Skeletal muscle satellite cell (primary cell): ENCODE data around the gene COX19.
"Not testable (repeated sequence)": the region's sequence is repeated elsewhere in the genome, so short reads cannot be mapped to it uniquely, and the experiment has no call there.

ENCODE experiments used
- H3K27me3 ChIP-seq: 2 replicates; pipeline ENCODE4 v1.7.0; 2013; ENCODE audit warnings: low read length; ENCODE audit not compliant: control insufficient read depth, insufficient read depth
- H3K36me3 ChIP-seq: 2 replicates; pipeline ENCODE4 v1.7.0; 2013; ENCODE audit warnings: mild to moderate bottlenecking, control low read depth, low read length; ENCODE audit not compliant: insufficient read depth
- H3K4me1 ChIP-seq: 2 replicates; pipeline ENCODE4 v1.7.0; 2013; ENCODE audit warnings: low read length; ENCODE audit not compliant: control insufficient read depth, insufficient read depth
- H3K4me2 ChIP-seq: 2 replicates; pipeline ENCODE4 v1.7.0; 2013; ENCODE audit warnings: mild to moderate bottlenecking, low read length
- H3K4me3 ChIP-seq: 2 replicates; pipeline ENCODE4 v1.7.0; 2013; ENCODE audit warnings: low read length
- H3K9ac ChIP-seq: 2 replicates; pipeline ENCODE4 v1.7.0; 2013; ENCODE audit warnings: mild to moderate bottlenecking, low read depth, low read length, moderate library complexity
- H3K9me3 ChIP-seq: replicated peaks from 2 replicates; pipeline ENCODE4 v1.7.0; 2013; ENCODE audit warnings: mild to moderate bottlenecking, control low read depth, low read length

Gene COX19

DNA sequence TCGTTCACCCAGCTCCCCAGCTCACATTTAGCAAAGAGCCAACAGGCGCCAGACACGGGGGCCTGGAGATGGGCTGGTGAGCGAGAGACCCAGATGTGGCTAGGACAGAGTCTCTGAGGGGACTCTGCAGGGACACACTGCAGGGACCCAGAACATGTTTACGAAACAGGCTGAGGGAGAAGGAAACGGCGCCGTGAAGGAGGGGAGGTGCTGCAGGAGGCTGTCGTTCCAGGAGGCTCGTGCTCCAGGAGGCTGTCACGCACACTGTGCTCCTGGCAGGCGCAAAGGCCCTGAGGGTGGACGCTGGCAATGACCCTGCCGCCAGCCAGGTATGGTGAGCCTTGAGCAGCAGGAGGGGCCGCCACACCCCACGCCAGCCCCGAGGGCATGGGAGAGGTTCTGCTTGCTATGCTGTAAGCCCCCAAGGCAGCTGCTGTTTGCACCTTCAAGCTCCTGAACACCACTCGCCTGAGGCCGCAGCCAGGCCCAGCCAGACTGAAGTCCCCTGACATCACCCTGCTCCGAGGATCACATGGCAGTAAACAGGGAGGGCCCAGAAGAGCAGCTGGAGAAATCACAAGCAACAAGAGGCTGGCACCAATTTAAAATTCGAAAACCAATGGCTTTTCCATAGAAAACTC, 48.2 kb downstream of the COX19 start:
- Histone ChIP-seq H3K9me3 (no peaks in the 10 kb centered on the region), H3K4me1 (peaks cover 29% of the 10 kb centered on the region), H3K36me3 (no peaks in the 10 kb centered on the region), H3K27me3 (peaks cover 5% of the 10 kb centered on the region), H3K9ac (no peak overlapping the region), H3K4me3 (no peak overlapping the region), H3K4me2 (no peak overlapping the region)

DNA sequence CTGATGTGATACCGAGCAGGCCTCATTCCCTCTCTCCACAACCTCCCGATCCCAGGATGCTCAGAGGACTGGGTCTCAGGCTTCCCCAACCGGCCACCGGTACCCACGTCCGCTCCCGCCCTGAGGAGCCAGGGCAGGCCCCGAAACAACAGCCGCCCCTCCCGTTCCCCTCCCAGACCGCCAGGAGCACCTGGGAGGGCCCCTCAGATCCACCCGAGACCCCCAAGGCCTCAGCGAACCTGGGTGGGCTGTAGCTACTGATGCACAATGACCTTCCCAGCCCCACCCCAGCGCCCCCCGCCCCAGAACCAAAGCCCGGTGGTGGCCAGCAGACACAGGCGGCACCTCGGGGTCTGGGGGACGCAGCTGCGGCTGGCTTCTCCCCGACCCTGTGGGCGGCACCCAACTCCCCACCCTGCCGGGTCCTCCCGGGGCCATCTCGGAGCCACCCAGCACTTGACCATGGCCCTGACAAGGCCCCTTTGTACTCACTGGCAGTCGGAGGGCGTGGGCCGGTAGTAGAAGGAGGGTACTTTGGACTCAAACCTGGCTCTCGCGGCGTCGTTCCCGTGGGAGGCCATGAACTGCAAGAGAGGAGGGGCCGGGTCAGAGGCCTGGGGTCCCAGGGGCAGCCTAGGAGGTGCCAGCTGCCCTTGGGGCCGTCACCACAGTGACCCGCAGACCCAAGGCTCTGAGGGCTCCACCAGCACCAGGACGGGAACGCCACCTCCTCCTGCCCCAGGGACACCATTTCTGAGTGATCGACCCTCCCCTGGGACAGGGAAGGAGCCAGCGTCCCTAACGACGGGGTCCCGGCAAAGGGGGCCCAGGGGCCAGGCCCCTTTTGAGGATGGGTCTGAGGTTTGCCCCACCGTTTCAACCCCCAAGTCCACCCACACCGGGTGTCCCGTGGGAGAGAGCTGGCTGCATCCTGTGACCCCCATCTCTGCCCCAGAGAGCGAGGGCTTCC, 49.0 kb downstream of the COX19 start:
- H3K9me3 ChIP-seq = no peaks in the 10 kb centered on the region
- H3K4me1 ChIP-seq = peaks cover 29% of the 10 kb centered on the region
- no peak overlapping the region for H3K9ac ChIP-seq
- no peak overlapping the region for H3K4me2 ChIP-seq
- H3K4me3 ChIP-seq = no peak overlapping the region
- no peaks in the 10 kb centered on the region for H3K36me3 ChIP-seq
- H3K27me3 ChIP-seq = peaks cover 4% of the 10 kb centered on the region

DNA sequence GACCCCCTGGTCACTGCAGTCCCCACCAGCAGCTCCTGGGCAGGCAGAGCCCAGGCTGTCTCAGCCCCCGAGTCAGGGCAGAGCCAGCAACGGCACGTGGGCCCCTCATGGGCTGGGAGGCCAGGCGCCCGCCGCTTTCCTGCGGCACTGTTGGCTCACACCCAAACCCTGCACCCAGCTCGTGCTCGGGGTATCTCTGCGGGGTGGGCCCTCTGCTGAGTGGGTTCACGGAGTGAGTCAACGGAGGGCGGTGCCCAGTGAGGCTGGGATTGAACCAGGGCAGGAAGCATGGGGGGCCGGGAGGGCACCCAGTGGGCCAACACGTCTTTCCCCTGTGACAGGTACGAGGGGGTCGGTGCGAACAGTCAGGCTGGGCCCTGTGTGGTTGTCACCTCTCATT, 49.7 kb downstream of the COX19 start:
- Histone ChIP-seq H3K4me1 (peaks cover 29% of the 10 kb centered on the region), H3K27me3 (no peaks in the 10 kb centered on the region), H3K9ac (no peak overlapping the region), H3K36me3 (no peaks in the 10 kb centered on the region), H3K4me2 (no peak overlapping the region), H3K4me3 (no peak overlapping the region), H3K9me3 (no peaks in the 10 kb centered on the region)

DNA sequence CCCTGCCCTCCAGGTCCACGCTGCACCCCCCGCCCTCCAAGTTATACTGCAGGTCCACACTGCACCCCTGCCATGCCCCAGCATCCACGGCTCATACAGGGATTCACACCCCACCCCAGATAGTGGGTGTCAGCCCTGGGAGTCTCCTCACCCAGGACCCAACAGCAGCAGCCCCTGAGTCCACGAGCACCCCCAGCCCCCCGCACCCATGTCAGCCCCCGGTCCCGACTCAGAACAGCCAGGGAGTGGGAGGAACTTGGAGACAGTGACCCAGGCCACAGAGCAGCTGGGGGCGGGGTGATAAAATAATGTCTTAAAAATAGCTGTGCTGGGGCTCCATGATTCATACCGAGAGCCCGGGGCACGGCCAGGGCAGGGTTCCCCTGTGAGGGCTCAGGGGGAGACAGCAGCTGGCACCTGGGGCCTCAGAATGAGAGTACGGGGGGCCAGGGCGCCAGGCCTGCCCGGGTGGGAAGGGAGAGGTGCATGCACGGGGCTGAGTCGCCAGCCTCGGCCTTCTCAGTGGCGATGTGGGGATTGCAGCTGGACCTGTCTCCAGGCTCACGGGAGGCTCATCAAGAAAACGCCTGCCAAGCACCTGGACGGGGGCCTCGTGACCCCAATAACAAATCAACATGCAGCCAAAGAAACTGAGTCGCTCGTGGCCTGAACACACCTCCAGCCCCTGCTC, 50.7 kb downstream of the COX19 start:
- H3K27me3 ChIP-seq = no peaks in the 10 kb centered on the region
- H3K9me3 ChIP-seq = no peaks in the 10 kb centered on the region
- no peak overlapping the region for H3K9ac ChIP-seq
- no peak overlapping the region for H3K4me3 ChIP-seq
- H3K4me2 ChIP-seq = peak overlapping the region; percentile 24
- no peaks in the 10 kb centered on the region for H3K36me3 ChIP-seq
- peaks cover 29% of the 10 kb centered on the region for H3K4me1 ChIP-seq

DNA sequence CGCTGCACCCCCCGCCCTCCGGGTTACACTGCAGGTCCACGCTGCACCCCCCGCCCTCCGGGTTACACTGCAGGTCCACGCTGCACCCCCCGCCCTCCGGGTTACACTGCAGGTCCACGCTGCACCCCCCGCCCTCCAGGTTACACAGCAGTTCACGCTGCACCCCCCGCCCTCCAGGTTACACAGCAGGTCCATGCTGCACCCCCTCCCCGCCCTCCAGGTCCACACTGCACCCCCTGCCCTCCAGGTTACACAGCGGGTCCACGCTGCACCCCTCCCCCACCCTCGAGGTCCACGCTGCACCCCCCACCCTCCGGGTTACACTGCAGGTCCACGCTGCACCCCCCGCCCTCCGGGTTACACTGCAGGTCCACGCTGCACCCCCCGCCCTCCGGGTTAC, 51.3 kb downstream of the COX19 start:
- H3K4me3 ChIP-seq = not testable (repeated sequence)

DNA sequence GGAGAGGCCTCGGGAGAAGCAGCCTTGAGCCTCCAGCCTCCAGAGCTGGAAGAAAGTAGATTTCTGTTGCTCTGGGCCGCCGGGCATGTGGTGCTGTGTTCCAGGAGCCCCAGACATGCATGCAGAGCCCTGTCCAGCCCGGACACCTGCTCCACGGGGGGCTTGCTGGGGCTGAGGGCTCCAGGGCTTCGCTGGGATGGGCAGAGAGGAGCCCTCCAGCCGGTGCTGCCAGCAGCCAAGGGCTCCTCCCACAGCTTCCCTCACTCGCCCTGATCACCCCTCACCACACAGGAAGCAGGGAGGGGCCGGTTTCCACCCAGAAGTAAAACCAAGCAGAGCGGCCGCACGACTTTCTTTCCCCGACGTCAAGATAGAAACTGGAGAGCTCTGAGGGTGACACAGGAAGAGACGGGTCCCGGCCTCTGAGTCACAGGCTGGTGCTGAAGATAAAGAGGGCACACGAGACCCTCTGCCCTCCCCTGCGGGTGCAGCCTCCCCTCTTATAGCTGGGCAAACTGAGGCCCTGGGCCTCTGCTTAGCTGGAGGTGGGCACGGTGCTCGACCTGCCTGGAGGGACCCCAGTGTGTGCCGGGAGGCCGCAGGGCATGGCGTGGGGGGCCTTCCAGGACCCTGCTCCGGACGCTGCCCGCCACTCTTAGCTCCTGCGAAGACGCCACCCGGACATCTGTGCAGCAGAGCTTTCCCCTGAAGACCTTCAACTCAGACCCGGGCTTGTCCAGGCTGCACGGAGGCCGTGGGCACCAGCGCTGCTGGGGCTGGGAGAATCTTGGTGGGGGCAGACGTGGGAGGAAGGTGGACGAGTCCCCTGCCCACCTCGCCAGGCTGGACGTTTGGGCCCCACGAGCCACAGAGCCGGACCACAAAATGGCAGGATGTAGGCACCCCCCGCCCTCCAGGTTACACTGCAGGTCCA, 52.0 kb downstream of the COX19 start:
- Histone ChIP-seq H3K4me2 (peak overlapping the region; percentile 53), H3K9ac (peak overlapping the region; percentile 16), H3K27me3 (no peaks in the 10 kb centered on the region), H3K36me3 (no peaks in the 10 kb centered on the region), H3K4me1 (peaks cover 23% of the 10 kb centered on the region), H3K9me3 (no peaks in the 10 kb centered on the region), H3K4me3 (no peak overlapping the region)

More for the DNA sequence above, 51.3 kb downstream of the COX19 start:
- not testable (repeated sequence) for H3K36me3 ChIP-seq, H3K27me3 ChIP-seq, H3K9me3 ChIP-seq, H3K9ac ChIP-seq, H3K4me2 ChIP-seq
- peaks cover 27% of the 10 kb centered on the region for H3K4me1 ChIP-seq

DNA sequence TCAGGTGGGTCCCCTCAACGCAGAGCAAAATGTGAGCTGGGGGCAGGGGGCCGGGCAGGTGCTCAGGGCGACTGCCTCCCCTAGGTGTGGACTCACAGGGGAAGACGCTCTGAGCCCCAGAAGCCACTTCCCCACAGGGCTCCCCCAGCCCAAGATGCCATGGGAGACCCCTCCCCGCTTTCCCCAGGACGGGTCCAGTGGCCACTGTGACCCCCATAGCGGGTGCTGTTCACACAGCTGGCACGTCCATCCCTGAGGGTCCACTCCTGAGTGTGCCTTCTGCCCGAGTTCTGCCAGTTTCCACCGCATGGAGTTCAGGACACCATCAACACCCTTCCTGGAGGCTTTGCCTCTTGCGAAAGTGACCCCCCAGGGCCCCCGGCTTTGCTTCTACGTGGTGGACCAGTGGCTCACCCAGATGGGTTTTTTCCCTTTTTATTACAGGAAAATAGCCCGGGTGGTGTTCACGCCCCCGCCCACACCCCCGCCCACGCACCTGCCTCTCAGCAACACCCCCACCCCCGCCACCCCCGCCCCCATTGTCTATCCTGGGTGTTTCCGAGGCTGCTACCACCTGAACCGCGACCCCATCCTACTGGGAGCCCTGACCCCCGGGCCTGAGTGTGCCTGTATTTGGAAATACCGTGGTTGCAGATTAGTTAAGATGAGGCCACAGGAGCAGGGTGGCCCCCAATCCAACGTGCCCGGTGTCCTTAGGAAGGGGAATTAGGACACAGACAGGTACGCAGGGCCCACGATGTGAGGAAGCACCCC, 52.8 kb downstream of the COX19 start:
- Histone ChIP-seq H3K36me3 (no peaks in the 10 kb centered on the region), H3K27me3 (no peaks in the 10 kb centered on the region), H3K9ac (no peak overlapping the region), H3K4me3 (no peak overlapping the region), H3K4me2 (peak overlapping the region; percentile 53), H3K9me3 (no peaks in the 10 kb centered on the region), H3K4me1 (peaks cover 17% of the 10 kb centered on the region)

DNA sequence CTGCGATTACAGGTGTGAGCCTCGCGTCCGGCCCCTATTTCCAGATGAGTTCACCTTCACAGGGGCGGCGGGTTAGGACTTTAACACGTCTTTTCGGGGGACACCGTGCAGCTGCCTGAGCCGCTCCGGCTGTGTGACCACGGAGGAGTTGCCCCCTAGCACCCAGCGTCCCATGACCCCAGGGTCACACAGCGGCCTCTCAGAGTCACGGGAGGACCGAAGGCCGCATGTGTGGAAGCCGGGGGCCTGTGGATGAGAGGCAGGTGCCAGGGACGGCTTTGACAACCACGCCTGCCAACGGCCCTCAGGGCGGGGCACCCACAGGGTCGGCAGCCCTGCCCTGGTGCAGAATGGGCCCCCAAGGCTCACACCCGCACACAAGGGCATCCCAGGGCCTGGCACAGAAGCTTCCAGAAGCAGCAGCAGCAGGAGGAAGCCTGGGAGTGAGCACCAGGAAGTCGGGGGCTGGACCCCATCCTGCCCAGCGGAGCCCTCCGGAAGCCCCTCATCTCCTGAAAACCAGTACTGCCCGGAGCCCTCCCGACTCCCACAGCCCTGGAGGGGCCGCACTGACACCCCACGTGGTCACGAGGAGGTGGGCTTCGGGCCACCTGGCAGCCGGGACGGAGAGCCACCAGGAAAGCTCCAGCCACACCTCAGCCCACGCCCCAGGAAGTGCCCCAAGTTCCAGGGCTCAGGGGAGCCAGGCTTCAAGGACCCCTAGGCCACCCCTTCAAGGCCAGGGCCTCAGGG, 53.6 kb downstream of the COX19 start:
- Histone ChIP-seq H3K4me1 (peaks cover 17% of the 10 kb centered on the region), H3K36me3 (no peaks in the 10 kb centered on the region), H3K9ac (no peak overlapping the region), H3K4me3 (no peak overlapping the region), H3K9me3 (no peaks in the 10 kb centered on the region), H3K4me2 (no peak overlapping the region), H3K27me3 (no peaks in the 10 kb centered on the region)

DNA sequence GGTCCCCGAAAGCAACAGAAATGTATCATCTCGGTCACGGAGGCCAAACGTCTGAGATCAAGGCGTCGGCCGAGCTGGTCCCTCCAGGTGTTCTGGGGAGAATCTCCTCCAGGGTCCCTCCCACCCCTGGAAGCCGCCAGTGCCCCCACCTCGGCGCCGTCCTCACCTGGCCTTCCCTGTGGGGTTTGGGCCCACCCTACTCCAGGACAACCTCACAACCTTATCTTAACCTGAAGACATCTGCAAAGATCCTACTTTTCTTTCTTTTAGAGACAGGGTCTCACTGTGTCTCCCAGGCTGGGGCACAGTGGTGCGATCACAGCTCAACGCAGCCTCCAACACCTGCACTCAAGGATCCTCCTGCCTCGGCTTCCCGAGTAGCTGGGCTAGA, 54.3 kb downstream of the COX19 start:
- Histone ChIP-seq H3K9ac (no peak overlapping the region), H3K4me1 (peaks cover 21% of the 10 kb centered on the region), H3K27me3 (peaks cover 4% of the 10 kb centered on the region), H3K4me2 (no peak overlapping the region), H3K9me3 (no peaks in the 10 kb centered on the region), H3K4me3 (no peak overlapping the region), H3K36me3 (no peaks in the 10 kb centered on the region)
